Measurements from ENCODE around the gene KCTD13. TPM values are rescaled to one million over a fixed set of nuclear protein-coding genes. Genes with fewer than 3 reads are reported as not detected.

The KCTD13 gene
- total and polyA plus RNA-seq, 3 experiments from 2014 or later, result 15.9 to 37.1 (median 35.7) TPM

DNA sequence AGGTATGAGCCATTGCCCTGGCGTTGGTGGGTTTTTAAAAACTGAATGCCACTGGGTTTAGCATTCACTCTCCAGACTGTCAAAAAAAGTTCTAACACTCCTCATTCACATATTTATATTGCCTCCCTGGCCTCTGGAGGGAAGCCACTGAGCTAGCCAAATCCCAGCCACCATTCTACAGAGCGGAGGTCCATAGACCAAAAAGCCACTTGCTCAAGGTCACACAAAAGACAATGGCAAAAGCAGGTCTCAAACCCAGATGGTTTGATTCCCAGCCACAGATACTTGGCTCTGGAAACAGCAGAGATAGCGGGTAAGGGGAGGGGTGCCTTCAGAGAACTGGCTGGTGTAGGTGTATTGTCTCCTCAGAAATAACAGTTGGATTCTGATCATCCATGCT, 45.0 kb downstream of the KCTD13 start:
- Mint-ChIP-seq H3K4me3 (no peak overlapping the region), H3K36me3 (peaks cover 0 to 3% (median 0%) of the 10 kb centered on the region in 3 donors), H3K27ac (no peak overlapping the region), H3K4me1 (peaks cover 10 to 17% (median 14%) of the 10 kb centered on the region in 3 donors), H3K9me3 (no peaks in the 10 kb centered on the region), H3K27me3 (peaks cover 27 to 46% of the 10 kb centered on the region in 2 donors)
- H3K4me1 ChIP-seq (ENCODE audit: insufficient read depth, low read length), result peaks cover 12% of the 10 kb centered on the region
- no peaks in the 10 kb centered on the region for H3K36me3 ChIP-seq (ENCODE audit: insufficient read depth, low read length)
- ChIA-PET CTCF (no interaction called here), POLR2A (no interaction called here)
- H3K4me3 ChIP-seq (ENCODE audit: low read length), result no peak overlapping the region
- H3K9me3 ChIP-seq (ENCODE audit: low read length), result no peaks in the 10 kb centered on the region
- H3K27ac ChIP-seq (ENCODE audit: low read depth, low read length), result no peak overlapping the region
- DNase-seq, result no peak
- peaks cover 13% of the 10 kb centered on the region for H3K27me3 ChIP-seq (ENCODE audit: insufficient read depth, low read length, poor library complexity, severe bottlenecking)

GRCh38 chr16:29878172-29878571, 47.9 kb downstream of the KCTD13 start:
- POLR2A ChIA-PET, result no interaction called here
- peaks cover 12% of the 10 kb centered on the region for H3K4me1 ChIP-seq (ENCODE audit: insufficient read depth, low read length)

GRCh38 chr16:29877266-29877961, 48.6 kb downstream of the KCTD13 start:
- no peaks in the 10 kb centered on the region for H3K36me3 ChIP-seq (ENCODE audit: insufficient read depth, low read length)
- H3K27ac ChIP-seq (ENCODE audit: low read depth, low read length), result no peak overlapping the region
- H3K36me3 Mint-ChIP-seq, result peaks cover 0 to 3% (median 0%) of the 10 kb centered on the region in 3 donors
- peaks cover 12% of the 10 kb centered on the region for H3K4me1 ChIP-seq (ENCODE audit: insufficient read depth, low read length)
- ChIA-PET POLR2A (no interaction called here), CTCF (interaction anchor here (0.7 to 1.5 kb wide), 3 partner anchors 14 to 552 kb away, joined by 3 read pairs; partner anchors contain the start of genes CDIPT and DCTPP1)
- H3K4me1 Mint-ChIP-seq, result peaks cover 13 to 20% (median 18%) of the 10 kb centered on the region in 3 donors
- H3K9me3 ChIP-seq (ENCODE audit: low read length), result no peaks in the 10 kb centered on the region
- H3K27me3 Mint-ChIP-seq, result peaks cover 24 to 38% of the 10 kb centered on the region in 2 donors
- H3K9me3 Mint-ChIP-seq, result no peaks in the 10 kb centered on the region
- peaks cover 13% of the 10 kb centered on the region for H3K27me3 ChIP-seq (ENCODE audit: insufficient read depth, low read length, poor library complexity, severe bottlenecking)
- H3K4me3 Mint-ChIP-seq, result peak overlapping the region; percentile 9 to 83 (median 73)
- H3K27ac Mint-ChIP-seq, result peak overlapping the region in 2 of 8 donors; percentile 31 to 51
- peak in 3 of 5 donors; percentile 15 to 31 (median 29) for DNase-seq
- H3K4me3 ChIP-seq (ENCODE audit: low read length), result peak overlapping the region; percentile 26

More at GRCh38 chr16:29878172-29878571, 47.9 kb downstream of the KCTD13 start:
- Histone ChIP-seq H3K9me3 (ENCODE audit: low read length) (no peaks in the 10 kb centered on the region), H3K27ac (ENCODE audit: low read depth, low read length) (no peak overlapping the region), H3K27me3 (ENCODE audit: insufficient read depth, low read length, poor library complexity, severe bottlenecking) (peaks cover 13% of the 10 kb centered on the region), H3K4me3 (ENCODE audit: low read length) (no peak overlapping the region), H3K36me3 (ENCODE audit: insufficient read depth, low read length) (no peaks in the 10 kb centered on the region)
- peak overlapping the region in 2 of 7 donors; percentile 56 to 74 for H3K4me3 Mint-ChIP-seq
- no peaks in the 10 kb centered on the region for H3K9me3 Mint-ChIP-seq
- no peak overlapping the region for H3K27ac Mint-ChIP-seq
- peaks cover 0 to 3% (median 0%) of the 10 kb centered on the region in 3 donors for H3K36me3 Mint-ChIP-seq
- no peak for DNase-seq
- peaks cover 13 to 20% (median 18%) of the 10 kb centered on the region in 3 donors for H3K4me1 Mint-ChIP-seq
- CTCF ChIA-PET, result interaction anchor here (0.7 to 1.5 kb wide), 2 partner anchors 30 to 552 kb away, joined by 3 read pairs; partner anchors contain the start of gene DCTPP1
- H3K27me3 Mint-ChIP-seq, result peaks cover 30 to 43% of the 10 kb centered on the region in 2 donors

GRCh38 chr16:29876594-29877249, 49.3 kb downstream of the KCTD13 start:
- ChIA-PET CTCF (interaction anchor here (1.0 to 1.5 kb wide), 2 partner anchors 13 to 553 kb away, joined by 3 read pairs; partner anchors contain the start of genes CDIPT and DCTPP1), POLR2A (no interaction called here)
- peaks cover 12% of the 10 kb centered on the region for H3K4me1 ChIP-seq (ENCODE audit: insufficient read depth, low read length)
- peaks cover 13% of the 10 kb centered on the region for H3K27me3 ChIP-seq (ENCODE audit: insufficient read depth, low read length, poor library complexity, severe bottlenecking)
- DNase-seq, result peak; percentile 13 to 58 (median 18)
- no peaks in the 10 kb centered on the region for H3K36me3 ChIP-seq (ENCODE audit: insufficient read depth, low read length)
- Mint-ChIP-seq H3K4me3 (peak overlapping the region in 6 of 7 donors; percentile 67 to 83 (median 74)), H3K36me3 (peaks cover 0 to 3% (median 0%) of the 10 kb centered on the region in 3 donors), H3K9me3 (no peaks in the 10 kb centered on the region), H3K27ac (peak overlapping the region in 1 of 8 donors; percentile 94), H3K4me1 (peaks cover 13 to 20% (median 18%) of the 10 kb centered on the region in 3 donors), H3K27me3 (peaks cover 27 to 38% of the 10 kb centered on the region in 2 donors)
- peak overlapping the region; percentile 1 for H3K27ac ChIP-seq (ENCODE audit: low read depth, low read length)
- no peaks in the 10 kb centered on the region for H3K9me3 ChIP-seq (ENCODE audit: low read length)
- peak overlapping the region; percentile 28 for H3K4me3 ChIP-seq (ENCODE audit: low read length)

GRCh38 chr16:29876217-29876593, 49.8 kb downstream of the KCTD13 start:
- no peak for DNase-seq
- peak overlapping the region; percentile 28 for H3K4me3 ChIP-seq (ENCODE audit: low read length)
- no peaks in the 10 kb centered on the region for H3K9me3 Mint-ChIP-seq
- H3K27me3 ChIP-seq (ENCODE audit: insufficient read depth, low read length, poor library complexity, severe bottlenecking), result peaks cover 13% of the 10 kb centered on the region
- H3K36me3 ChIP-seq (ENCODE audit: insufficient read depth, low read length), result no peaks in the 10 kb centered on the region
- H3K4me3 Mint-ChIP-seq, result peak overlapping the region in 6 of 7 donors; percentile 67 to 83 (median 74)
- H3K36me3 Mint-ChIP-seq, result peaks cover 0 to 3% (median 0%) of the 10 kb centered on the region in 3 donors
- peaks cover 12% of the 10 kb centered on the region for H3K4me1 ChIP-seq (ENCODE audit: insufficient read depth, low read length)
- ChIA-PET POLR2A (no interaction called here), CTCF (no interaction called here)
- no peak overlapping the region for H3K27ac ChIP-seq (ENCODE audit: low read depth, low read length)
- peaks cover 13 to 20% (median 18%) of the 10 kb centered on the region in 3 donors for H3K4me1 Mint-ChIP-seq
- no peaks in the 10 kb centered on the region for H3K9me3 ChIP-seq (ENCODE audit: low read length)
- peaks cover 25 to 36% of the 10 kb centered on the region in 2 donors for H3K27me3 Mint-ChIP-seq
- peak overlapping the region in 1 of 8 donors; percentile 94 for H3K27ac Mint-ChIP-seq

- DNase-seq, result no peak
- H3K36me3 Mint-ChIP-seq, result peaks cover 0 to 3% (median 0%) of the 10 kb centered on the region in 3 donors
- no peak overlapping the region for H3K27ac Mint-ChIP-seq
- CTCF ChIA-PET, result interaction anchor here (1.3 kb wide), 1 partner anchor 11 kb away, joined by 7 read pairs; no protein-coding TSS in a partner anchor
- H3K27me3 ChIP-seq (ENCODE audit: insufficient read depth, low read length, poor library complexity, severe bottlenecking), result peaks cover 13% of the 10 kb centered on the region
- H3K27me3 Mint-ChIP-seq, result peaks cover 28 to 32% of the 10 kb centered on the region in 2 donors
- no peak overlapping the region for H3K4me3 ChIP-seq (ENCODE audit: low read length)
- H3K4me1 ChIP-seq (ENCODE audit: insufficient read depth, low read length), result peaks cover 12% of the 10 kb centered on the region
- H3K4me1 Mint-ChIP-seq, result peaks cover 13 to 20% (median 18%) of the 10 kb centered on the region in 3 donors
- no peak overlapping the region for H3K4me3 Mint-ChIP-seq
- no peaks in the 10 kb centered on the region for H3K36me3 ChIP-seq (ENCODE audit: insufficient read depth, low read length)
- H3K27ac ChIP-seq (ENCODE audit: low read depth, low read length), result no peak overlapping the region
- H3K9me3 ChIP-seq (ENCODE audit: low read length), result no peaks in the 10 kb centered on the region
- H3K9me3 Mint-ChIP-seq, result no peaks in the 10 kb centered on the region
- POLR2A ChIA-PET, result interaction anchor here (0.7 kb wide), 1 partner anchor 73 kb away, joined by 5 read pairs; no protein-coding TSS in a partner anchor
Measured at GRCh38 chr16:29875206-29875605, 50.8 kb downstream of the KCTD13 start.

GRCh38 chr16:29873319-29873718, 52.7 kb downstream of the KCTD13 start:
- H3K4me1 Mint-ChIP-seq, result peaks cover 13 to 20% (median 18%) of the 10 kb centered on the region in 3 donors
- H3K27me3 Mint-ChIP-seq, result peaks cover 23% of the 10 kb centered on the region in 2 donors
- peaks cover 0 to 3% (median 0%) of the 10 kb centered on the region in 3 donors for H3K36me3 Mint-ChIP-seq
- Histone ChIP-seq H3K4me3 (ENCODE audit: low read length) (no peak overlapping the region), H3K27me3 (ENCODE audit: insufficient read depth, low read length, poor library complexity, severe bottlenecking) (peaks cover 13% of the 10 kb centered on the region), H3K36me3 (ENCODE audit: insufficient read depth, low read length) (no peaks in the 10 kb centered on the region), H3K4me1 (ENCODE audit: insufficient read depth, low read length) (peaks cover 12% of the 10 kb centered on the region), H3K27ac (ENCODE audit: low read depth, low read length) (no peak overlapping the region), H3K9me3 (ENCODE audit: low read length) (no peaks in the 10 kb centered on the region)
- no peak overlapping the region for H3K4me3 Mint-ChIP-seq
- ChIA-PET CTCF (no interaction called here), POLR2A (interaction anchor here (0.5 to 0.8 kb wide), 2 partner anchors 37 to 58 kb away, joined by 5 to 7 read pairs; partner anchors contain the start of gene PAGR1)
- no peak overlapping the region for H3K27ac Mint-ChIP-seq
- no peak for DNase-seq
- no peaks in the 10 kb centered on the region for H3K9me3 Mint-ChIP-seq
